ENCODE data around the gene UHMK1.
A peak's percentile ranks its signal among the peaks of the same experiment; 100 is the strongest.
"Not testable (repeated sequence)": the region's sequence is repeated elsewhere in the genome, so short reads cannot be mapped to it uniquely, and the experiment has no call there.

The UHMK1 gene

GRCh38 chr1:162497723-162498495 is at the start of gene UHMK1:
Gene UHMK1, plus strand, starts transcription at chr1:162497818. Its CDS starts 183 bp downstream, at chr1:162498001.
- peak; percentile 75 for DNase-seq (ENCODE audit: low spot score)

- not testable (repeated sequence) for DNase-seq (ENCODE audit: low spot score)
Measured at GRCh38 chr1:162454361-162454760, 43.3 kb upstream of the UHMK1 start.

- no peak for DNase-seq (ENCODE audit: low spot score)
Measured at GRCh38 chr1:162456323-162456722, 41.3 kb upstream of the UHMK1 start.

- DNase-seq (ENCODE audit: low spot score): no peak
Measured at GRCh38 chr1:162458236-162458635, 39.4 kb upstream of the UHMK1 start.

- DNase-seq (ENCODE audit: low spot score): not testable (repeated sequence)
Measured at GRCh38 chr1:162462425-162462824, 35.2 kb upstream of the UHMK1 start.

- no peak for DNase-seq (ENCODE audit: low spot score)
Measured at GRCh38 chr1:162463021-162463420, 34.6 kb upstream of the UHMK1 start.

- no peak for DNase-seq (ENCODE audit: low spot score)
Measured at GRCh38 chr1:162466797-162467196, 30.8 kb upstream of the UHMK1 start.

GRCh38 chr1:162470216-162470615 is 27.4 kb upstream of the UHMK1 start:
- DNase-seq (ENCODE audit: low spot score): no peak

GRCh38 chr1:162471290-162471853 is 26.2 kb upstream of the UHMK1 start:
- no peak for DNase-seq (ENCODE audit: low spot score)

GRCh38 chr1:162475089-162475488 is 22.5 kb upstream of the UHMK1 start:
- no peak for DNase-seq (ENCODE audit: low spot score)

- no peak for DNase-seq (ENCODE audit: low spot score)
Measured at GRCh38 chr1:162475539-162476185, 22.0 kb upstream of the UHMK1 start.

- DNase-seq (ENCODE audit: low spot score): no peak
Measured at GRCh38 chr1:162476620-162477019, 21.0 kb upstream of the UHMK1 start.

GRCh38 chr1:162485236-162485635 is 12.4 kb upstream of the UHMK1 start:
- no peak for DNase-seq (ENCODE audit: low spot score)

- DNase-seq (ENCODE audit: low spot score): no peak
Measured at GRCh38 chr1:162487241-162487640, 10.4 kb upstream of the UHMK1 start.

GRCh38 chr1:162488219-162488618 is 9.4 kb upstream of the UHMK1 start:
- DNase-seq (ENCODE audit: low spot score): no peak

GRCh38 chr1:162495531-162496233 is 1.9 kb upstream of the UHMK1 start:
- not testable (repeated sequence) for DNase-seq (ENCODE audit: low spot score)

GRCh38 chr1:162497104-162497722 is 405 bp upstream of the UHMK1 start:
- peak; percentile 3 for DNase-seq (ENCODE audit: low spot score)

- DNase-seq (ENCODE audit: low spot score): no peak
Measured at GRCh38 chr1:162498496-162498810, 835 bp downstream of the UHMK1 start.

- no peak for DNase-seq (ENCODE audit: low spot score)
Measured at GRCh38 chr1:162500805-162501204, 3.2 kb downstream of the UHMK1 start.

GRCh38 chr1:162502077-162502476 is 4.5 kb downstream of the UHMK1 start:
- DNase-seq (ENCODE audit: low spot score): no peak

GRCh38 chr1:162502928-162503327 is 5.3 kb downstream of the UHMK1 start:
- DNase-seq (ENCODE audit: low spot score): no peak

- DNase-seq (ENCODE audit: low spot score): no peak
Measured at GRCh38 chr1:162527314-162527713, 29.7 kb downstream of the UHMK1 start.

Data from HuH-7.5 (cell line).